Adipose tissue (tissue), 3 donors: ENCODE results near the gene CAMK2G. TPM values are rescaled to one million over a fixed set of nuclear protein-coding genes. Genes with fewer than 3 reads are reported as not detected.

ENCODE experiments used
- H3K27ac ChIP-seq: one replicate; pipeline ENCODE4 v1.5.1; 2013; ENCODE audit warnings: low read depth, low read length
- WGBS, 3 donors: extraction: QIAGEN DNeasy Blood & Tissue Kit; methylation state at CpG; one replicate each; pipeline ENCODE4 v1.1.7; 2013; 5-methylcytosine and 5-hydroxymethylcytosine counted together
- polyA plus RNA-seq, 3 donors: library from polyadenylated mRNA; stranded (reverse); fragments of 200-250 nt; gene quantifications; one replicate each; pipeline ENCODE4 v1.2.3, GENCODE V29; 2013
- donor health status: healthy with polysubstance abuse.
- donor health status: Bipolar disorder and iron deficiency.
- donor health status: healthy.

The CAMK2G gene
- polyA plus RNA-seq, 3 donors: 6.2 to 13.5 (median 12.8) TPM

- WGBS, 3 donors: 0 to 1% (median 0%) methylated on average over 90 to 99 of the region's 101 CpGs
- peak overlapping the region; percentile 65 for H3K27ac ChIP-seq
These were observed 101.8 kb downstream of the CAMK2G start for GRCh38 chr10:73772281-73773151.

GRCh38 chr10:73771722-73772280 lies 102.6 kb downstream of the CAMK2G start:
- H3K27ac ChIP-seq: peak overlapping the region; percentile 65
- WGBS, 3 donors: 12 to 19% (median 16%) methylated on average over 17 of the region's 17 CpGs

GRCh38 chr10:73769396-73769795 lies 105.0 kb downstream of the CAMK2G start:
- WGBS, 3 donors: 90 to 95% (median 91%) methylated on average over 5 of the region's 5 CpGs
- H3K27ac ChIP-seq: no peak overlapping the region

GRCh38 chr10:73768881-73769280 lies 105.5 kb downstream of the CAMK2G start:
- WGBS, 3 donors: 75 to 84% (median 78%) methylated on average over 11 of the region's 11 CpGs
- no peak overlapping the region for H3K27ac ChIP-seq

- no peak overlapping the region for H3K27ac ChIP-seq
- 84 to 94% (median 85%) methylated on average over 6 of the region's 6 CpGs for WGBS, 3 donors
These were observed 109.3 kb downstream of the CAMK2G start for GRCh38 chr10:73765066-73765465.

GRCh38 chr10:73763343-73763742 lies 111.0 kb downstream of the CAMK2G start:
- no peak overlapping the region for H3K27ac ChIP-seq
- WGBS, 3 donors: 82 to 94% (median 92%) methylated on average over 2 of the region's 2 CpGs

- WGBS, 3 donors: 73 to 88% (median 78%) methylated on average over 2 of the region's 2 CpGs
- H3K27ac ChIP-seq: no peak overlapping the region
These were observed 111.4 kb downstream of the CAMK2G start for GRCh38 chr10:73762915-73763314.

Other genes starting within 250 kb of the CAMK2G start
- gene MYOZ1, start 233.1 kb downstream of the CAMK2G start, polyA plus RNA-seq: under 1 TPM; 0.34 to 0.49 (median 0.45) TPM
- gene SYNPO2L, start 218.5 kb downstream of the CAMK2G start, polyA plus RNA-seq: under 1 TPM; 0.01 to 0.11 (median 0.07) TPM
- gene AGAP5, start 176.4 kb downstream of the CAMK2G start, polyA plus RNA-seq: 1 to 10 TPM; 2.2 to 4.3 (median 3.3) TPM
- 10 to 100 TPM; 22.1 to 34.1 (median 32.9) TPM for gene SEC24C, start 130.2 kb downstream of the CAMK2G start, polyA plus RNA-seq
- gene CHCHD1, start 92.5 kb downstream of the CAMK2G start, polyA plus RNA-seq: 10 to 100 TPM; 24.0 to 53.3 (median 47.1) TPM
- gene ZSWIM8, start 88.9 kb downstream of the CAMK2G start, polyA plus RNA-seq: 10 to 100 TPM; 47.1 to 86.5 (median 65.1) TPM
- gene NDST2, start 63.0 kb downstream of the CAMK2G start, polyA plus RNA-seq: 10 to 100 TPM in 1 of 3 donors, 1 to 10 TPM in 2; 7.8 to 22.6 (median 8.3) TPM
- 100 to 1,000 TPM in 1 of 3 donors, 10 to 100 TPM in 1, 1 to 10 TPM in 1; 3.6 to 175 (median 29.8) TPM for gene PLAU, start 36.6 kb upstream of the CAMK2G start, polyA plus RNA-seq
- gene VCL, start 123.6 kb upstream of the CAMK2G start, polyA plus RNA-seq: 10 to 100 TPM; 12.9 to 64.5 (median 20.1) TPM